GM21390 (cell line): Measurements from ENCODE around the gene RIMS1.

ENCODE experiments used
- ATAC-seq: cut with Tn5 transposase; IDR thresholded peaks from one replicate; pipeline ENCODE4 v1.9.1; 2021; ENCODE audit not compliant: unreplicated experiment

RIMS1 gene

GRCh38 chr6:72218125-72218524 is 331.8 kb downstream of the RIMS1 start:
- ATAC-seq = peak; percentile 95

- no peak for ATAC-seq
Observed at GRCh38 chr6:72219536-72219935, 333.2 kb downstream of the RIMS1 start.

DNA sequence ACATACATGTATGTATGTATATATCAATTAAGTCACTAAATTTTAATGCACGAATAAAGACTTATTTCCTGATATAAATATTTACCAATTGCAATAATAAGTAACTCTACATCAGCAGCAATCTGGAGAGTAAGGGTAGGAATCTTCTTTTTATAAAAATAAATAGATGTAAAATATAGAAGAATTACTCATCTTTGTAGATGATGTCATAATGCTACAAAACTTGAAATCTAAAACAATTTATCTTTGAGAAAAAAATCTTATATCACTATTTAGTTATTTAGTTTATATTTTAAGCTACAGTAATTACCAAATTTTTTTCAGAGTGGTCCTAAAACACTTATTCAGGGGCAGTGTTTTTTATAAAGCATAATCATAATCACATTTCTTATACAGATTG is 351.7 kb downstream of the RIMS1 start:
- ATAC-seq = no peak

GRCh38 chr6:72238900-72239299 is 352.6 kb downstream of the RIMS1 start:
- no peak for ATAC-seq

- ATAC-seq = no peak
Observed at GRCh38 chr6:72245565-72245964, 359.2 kb downstream of the RIMS1 start.

GRCh38 chr6:72246926-72247325 is 360.6 kb downstream of the RIMS1 start:
- no peak for ATAC-seq

DNA sequence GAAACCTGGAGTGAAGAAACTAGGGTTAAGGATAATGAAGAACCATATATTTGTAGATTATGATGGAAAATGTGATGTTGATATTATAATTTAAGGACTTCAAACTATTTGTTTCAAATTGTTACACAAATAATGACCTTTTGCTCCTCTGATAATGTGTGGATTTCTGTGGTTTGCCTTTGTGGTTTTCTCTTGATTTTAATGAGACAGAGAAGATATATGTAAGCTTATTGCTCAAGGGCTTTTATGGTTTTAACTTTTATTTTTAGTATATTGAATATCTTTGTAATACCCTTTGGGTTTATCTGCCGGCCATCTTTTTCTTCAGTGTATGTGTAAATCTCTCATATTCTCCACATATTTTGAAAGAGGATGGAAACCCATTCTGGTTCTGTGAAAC is 362.3 kb downstream of the RIMS1 start:
- ATAC-seq = no peak

DNA sequence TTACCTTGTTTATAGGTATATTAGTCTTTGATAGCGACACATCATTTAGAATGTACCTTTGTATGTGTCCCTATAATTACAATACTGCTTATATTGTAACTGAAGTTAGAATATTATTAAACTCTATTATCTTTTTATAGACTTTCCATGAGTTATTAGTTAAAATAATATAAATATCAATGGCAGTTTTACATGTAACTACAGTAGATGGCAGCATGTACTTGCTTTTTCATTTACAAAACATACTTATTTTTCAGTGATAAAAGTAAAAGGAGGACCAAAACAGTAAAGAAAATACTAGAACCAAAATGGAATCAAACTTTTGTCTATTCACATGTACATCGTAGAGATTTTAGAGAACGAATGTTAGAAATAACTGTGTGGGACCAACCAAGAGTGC is 364.3 kb downstream of the RIMS1 start:
- no peak for ATAC-seq

- ATAC-seq = no peak
Observed at GRCh38 chr6:72260489-72260888, 374.1 kb downstream of the RIMS1 start.

GRCh38 chr6:72261554-72261953 is 375.2 kb downstream of the RIMS1 start:
- no peak for ATAC-seq

- no peak for ATAC-seq
Observed at GRCh38 chr6:72262254-72262653, 375.9 kb downstream of the RIMS1 start.

DNA sequence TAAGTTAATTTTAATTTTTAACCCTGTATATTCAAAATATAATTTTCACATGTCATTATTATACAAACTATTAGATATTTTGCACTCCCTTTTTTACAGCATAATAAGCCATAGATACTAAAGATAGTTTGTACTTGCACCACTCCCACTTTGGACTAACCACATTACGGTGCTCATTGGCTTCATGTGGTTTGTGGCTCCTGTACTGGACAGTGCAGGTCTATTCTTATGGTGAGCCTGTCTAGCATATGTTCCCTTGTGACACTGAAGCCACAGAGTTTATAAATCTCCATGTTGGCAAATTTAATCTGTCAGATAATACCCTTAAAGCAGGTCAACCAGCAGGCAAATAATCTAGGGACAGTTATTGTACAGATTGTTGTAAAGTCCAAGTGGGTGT is 381.1 kb downstream of the RIMS1 start:
- ATAC-seq = no peak

DNA sequence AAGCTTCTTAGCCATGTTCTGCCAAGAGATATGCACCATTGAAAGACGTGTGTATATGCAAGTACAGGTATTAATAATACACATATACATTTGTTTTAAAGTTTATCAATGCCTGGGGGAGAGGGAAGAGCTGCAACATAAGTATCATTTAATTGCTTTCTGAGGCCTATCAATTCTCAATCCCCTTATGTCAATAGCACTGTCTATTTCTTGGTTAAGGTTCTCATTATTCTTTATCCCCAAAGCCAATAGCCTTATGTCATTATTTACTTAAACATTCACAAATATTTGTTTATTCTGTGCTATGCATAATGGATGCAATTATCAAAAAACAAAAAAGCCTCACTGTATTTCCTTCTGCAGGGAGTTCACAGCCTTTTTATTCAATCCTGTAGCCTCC is 385.2 kb downstream of the RIMS1 start:
- no peak for ATAC-seq

DNA sequence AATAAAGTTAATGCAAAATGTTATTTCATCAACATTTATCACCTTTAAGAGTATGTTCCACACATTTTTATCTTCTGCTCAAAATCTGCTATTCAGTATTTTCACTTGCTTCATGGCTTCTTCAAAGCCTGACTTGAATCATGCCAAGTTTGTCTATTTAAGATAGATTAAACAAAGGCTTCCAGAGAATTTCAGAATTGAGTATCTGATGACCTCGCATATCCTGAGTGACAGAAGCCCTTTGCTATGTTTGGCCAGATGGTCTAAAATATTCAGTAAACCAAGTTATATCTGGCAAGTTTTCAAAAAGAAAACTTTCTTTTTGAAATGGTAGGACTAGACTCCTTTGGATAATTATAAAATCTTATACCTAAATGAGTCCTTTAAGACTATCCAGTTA is 386.6 kb downstream of the RIMS1 start:
- no peak for ATAC-seq

DNA sequence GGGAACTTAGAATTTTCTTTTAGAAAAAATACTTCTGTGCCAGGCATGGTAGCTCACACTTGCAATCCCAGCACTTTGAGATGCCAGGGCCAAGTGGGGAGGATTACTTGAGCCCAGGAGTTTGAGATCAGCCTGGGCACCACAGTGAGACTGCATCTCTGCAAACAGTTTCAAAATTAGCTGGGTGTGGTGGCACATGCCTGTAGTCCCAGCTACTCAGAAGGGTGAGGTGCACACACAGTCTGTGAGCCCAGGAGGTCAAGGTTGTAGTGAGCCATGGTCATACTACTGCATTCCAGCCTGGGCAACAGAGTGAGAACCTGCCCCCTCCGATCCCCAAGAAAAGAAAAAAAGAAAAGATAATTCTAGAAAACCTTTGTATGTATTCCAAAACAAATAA is 389.5 kb downstream of the RIMS1 start:
- ATAC-seq = no peak

GRCh38 chr6:72282201-72282600 is 395.9 kb downstream of the RIMS1 start:
- ATAC-seq = no peak

DNA sequence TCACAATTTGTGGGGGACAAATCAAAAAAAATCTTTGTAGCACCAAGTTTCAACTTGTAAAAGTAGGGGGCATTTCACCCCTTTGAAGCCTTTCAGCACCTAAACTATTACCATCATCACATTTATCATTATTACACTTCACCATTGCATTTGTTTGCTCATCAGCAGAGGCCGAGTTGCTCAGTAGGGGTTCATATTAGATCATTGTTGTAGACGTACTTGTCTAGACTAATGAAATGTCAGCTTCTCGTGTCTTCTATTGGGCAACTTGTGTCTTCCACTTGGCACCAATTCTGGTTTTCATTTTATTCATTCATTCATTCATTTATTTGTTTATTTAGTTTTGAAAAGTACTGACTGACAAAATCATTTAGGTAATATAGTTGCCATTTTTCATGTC is 397.2 kb downstream of the RIMS1 start:
- ATAC-seq = no peak

DNA sequence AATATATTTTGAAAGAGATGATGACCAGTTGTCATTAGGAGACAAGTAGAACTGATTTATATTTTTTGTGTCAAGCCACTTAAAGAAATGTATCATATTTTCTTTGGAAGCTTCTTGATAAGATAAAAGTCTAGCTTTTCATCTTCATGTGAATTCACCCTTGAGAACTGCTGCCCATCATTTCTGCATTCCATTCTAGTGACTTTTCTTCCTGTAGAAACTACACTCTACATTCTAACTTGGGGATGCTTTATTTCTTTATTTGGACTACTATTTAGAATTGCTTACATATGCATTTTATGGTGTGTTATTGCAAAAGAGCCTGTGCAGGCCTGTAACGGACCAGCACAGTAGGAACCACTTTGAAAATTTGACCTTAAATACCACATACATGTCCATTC is 400.6 kb downstream of the RIMS1 start:
- no peak for ATAC-seq

GRCh38 chr6:72287801-72288200 is 401.5 kb downstream of the RIMS1 start:
- ATAC-seq = no peak

- no peak for ATAC-seq
Observed at GRCh38 chr6:72288592-72288991, 402.2 kb downstream of the RIMS1 start.

DNA sequence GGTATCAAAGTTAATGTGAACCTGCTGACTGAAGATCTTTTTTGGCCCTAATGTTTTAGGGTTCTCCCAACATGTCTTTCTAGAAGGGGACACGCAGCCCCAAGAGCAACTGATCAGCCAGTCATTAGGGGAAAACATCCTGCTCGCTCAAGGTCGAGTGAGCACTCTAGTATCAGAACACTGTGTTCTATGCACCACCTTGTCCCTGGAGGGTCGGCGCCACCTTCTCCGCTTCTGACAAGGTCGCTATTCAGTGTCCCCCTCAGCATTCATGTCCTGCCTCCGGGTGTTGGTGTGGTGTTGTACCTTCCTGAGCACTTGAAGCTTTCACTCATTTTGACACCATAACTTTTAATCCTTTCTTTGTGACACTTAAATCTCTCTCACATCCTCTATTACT is 404.3 kb downstream of the RIMS1 start:
- ATAC-seq = no peak

DNA sequence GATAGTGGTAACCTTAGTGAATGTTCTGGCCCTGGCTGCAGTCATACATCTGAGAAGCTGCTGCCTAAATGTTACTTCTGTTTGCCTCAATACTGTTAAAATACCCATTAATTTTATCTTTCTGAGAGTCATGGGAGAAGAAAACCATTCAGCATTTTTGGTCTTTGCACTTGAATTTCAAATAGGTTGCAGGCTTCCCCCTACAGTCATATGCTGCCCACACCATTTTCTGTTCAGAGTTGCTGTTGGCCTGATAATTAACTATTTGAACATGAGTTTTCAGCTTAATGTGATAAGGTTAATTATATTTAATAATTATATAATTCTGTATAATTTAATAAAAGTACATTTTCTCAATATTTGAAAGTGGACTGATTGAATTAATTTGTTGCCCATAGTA is 410.0 kb downstream of the RIMS1 start:
- ATAC-seq = no peak

GRCh38 chr6:72305971-72306370 is 419.6 kb downstream of the RIMS1 start:
- no peak for ATAC-seq
